ENCODE data around the gene TMF1.

- TF ChIP-seq TCF7L2 (IDR thresholded peaks at IDR 0.05; ENCODE audit: low read depth, low read length), result no peak
- TF ChIP-seq, protein P1, sequence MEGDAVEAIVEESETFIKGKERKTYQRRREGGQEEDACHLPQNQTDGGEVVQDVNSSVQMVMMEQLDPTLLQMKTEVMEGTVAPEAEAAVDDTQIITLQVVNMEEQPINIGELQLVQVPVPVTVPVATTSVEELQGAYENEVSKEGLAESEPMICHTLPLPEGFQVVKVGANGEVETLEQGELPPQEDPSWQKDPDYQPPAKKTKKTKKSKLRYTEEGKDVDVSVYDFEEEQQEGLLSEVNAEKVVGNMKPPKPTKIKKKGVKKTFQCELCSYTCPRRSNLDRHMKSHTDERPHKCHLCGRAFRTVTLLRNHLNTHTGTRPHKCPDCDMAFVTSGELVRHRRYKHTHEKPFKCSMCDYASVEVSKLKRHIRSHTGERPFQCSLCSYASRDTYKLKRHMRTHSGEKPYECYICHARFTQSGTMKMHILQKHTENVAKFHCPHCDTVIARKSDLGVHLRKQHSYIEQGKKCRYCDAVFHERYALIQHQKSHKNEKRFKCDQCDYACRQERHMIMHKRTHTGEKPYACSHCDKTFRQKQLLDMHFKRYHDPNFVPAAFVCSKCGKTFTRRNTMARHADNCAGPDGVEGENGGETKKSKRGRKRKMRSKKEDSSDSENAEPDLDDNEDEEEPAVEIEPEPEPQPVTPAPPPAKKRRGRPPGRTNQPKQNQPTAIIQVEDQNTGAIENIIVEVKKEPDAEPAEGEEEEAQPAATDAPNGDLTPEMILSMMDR (IDR thresholded peaks at IDR 0.05), result no peak
- TF ChIP-seq REST (IDR thresholded peaks at IDR 0.05; ENCODE audit: insufficient read depth in 1 of 2, low read depth in 2 of 2, low read length in 1 of 2), result no peak
These were observed 19.4 kb downstream of the TMF1 start for GRCh38 chr3:69032737-69033136.
